ENCODE data around the gene ATF3.

DNA sequence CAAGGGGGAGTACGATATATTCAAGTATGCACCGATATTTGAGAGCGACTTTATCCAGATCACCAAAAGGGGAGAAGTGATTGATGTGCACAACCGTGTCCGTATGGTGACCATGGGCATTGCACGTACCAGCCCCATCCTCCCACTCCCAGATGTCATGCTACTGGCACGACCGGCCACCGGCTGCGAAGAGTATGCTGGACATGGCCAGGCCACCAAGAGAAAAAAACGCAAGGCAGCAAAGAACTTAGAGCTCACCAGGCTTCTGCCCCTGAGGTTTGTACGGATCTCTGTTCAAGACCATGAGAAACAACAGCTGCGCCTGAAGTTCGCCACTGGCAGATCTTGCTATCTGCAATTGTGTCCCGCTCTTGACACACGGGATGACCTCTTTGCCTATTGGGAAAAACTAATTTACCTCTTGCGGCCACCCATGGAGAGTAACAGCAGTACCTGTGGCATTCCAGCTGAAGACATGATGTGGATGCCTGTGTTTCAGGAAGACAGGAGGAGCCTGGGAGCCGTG is 16.5 kb downstream of the ATF3 start:
- no peak for TF ChIP-seq POLR2A (IDR thresholded peaks at IDR 0.05; ENCODE audit: low read depth, low read length)
- TF ChIP-seq POLR2AphosphoS5 (IDR thresholded peaks at IDR 0.05; ENCODE audit: low read depth, low read length): no peak
